ENCODE results near the gene MAGEF1.

Gene MAGEF1

DNA sequence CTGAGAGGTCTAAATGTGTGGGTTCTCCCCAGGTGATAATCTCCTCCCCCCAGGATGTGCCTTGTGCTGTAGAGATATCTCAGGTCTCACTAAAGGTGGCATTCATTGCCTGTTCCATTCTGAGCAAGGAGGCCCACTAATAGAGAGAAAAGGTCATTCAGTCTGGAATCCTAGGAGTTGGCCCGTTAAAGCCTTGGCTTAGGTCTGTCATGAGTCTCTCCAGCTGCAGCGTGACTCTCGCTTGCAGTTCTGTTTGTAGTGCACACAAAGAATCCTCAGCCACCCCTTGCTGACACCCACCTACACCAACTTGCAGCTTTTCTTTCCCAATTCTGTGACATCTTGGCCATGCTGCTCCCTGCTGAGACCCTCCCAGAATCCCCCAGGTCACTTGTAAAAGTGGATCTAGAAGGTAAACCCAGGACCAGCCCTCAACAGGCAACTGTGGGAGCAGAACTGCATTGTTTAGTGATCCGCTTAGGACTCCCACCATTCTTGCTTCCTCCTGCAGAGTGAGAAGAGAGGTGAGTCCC, 17.7 kb downstream of the MAGEF1 start:
- Histone ChIP-seq H3K27ac (peak overlapping the region in 1 of 21 experiments; percentile 14), H3K4me3 (no peak overlapping the region)

DNA sequence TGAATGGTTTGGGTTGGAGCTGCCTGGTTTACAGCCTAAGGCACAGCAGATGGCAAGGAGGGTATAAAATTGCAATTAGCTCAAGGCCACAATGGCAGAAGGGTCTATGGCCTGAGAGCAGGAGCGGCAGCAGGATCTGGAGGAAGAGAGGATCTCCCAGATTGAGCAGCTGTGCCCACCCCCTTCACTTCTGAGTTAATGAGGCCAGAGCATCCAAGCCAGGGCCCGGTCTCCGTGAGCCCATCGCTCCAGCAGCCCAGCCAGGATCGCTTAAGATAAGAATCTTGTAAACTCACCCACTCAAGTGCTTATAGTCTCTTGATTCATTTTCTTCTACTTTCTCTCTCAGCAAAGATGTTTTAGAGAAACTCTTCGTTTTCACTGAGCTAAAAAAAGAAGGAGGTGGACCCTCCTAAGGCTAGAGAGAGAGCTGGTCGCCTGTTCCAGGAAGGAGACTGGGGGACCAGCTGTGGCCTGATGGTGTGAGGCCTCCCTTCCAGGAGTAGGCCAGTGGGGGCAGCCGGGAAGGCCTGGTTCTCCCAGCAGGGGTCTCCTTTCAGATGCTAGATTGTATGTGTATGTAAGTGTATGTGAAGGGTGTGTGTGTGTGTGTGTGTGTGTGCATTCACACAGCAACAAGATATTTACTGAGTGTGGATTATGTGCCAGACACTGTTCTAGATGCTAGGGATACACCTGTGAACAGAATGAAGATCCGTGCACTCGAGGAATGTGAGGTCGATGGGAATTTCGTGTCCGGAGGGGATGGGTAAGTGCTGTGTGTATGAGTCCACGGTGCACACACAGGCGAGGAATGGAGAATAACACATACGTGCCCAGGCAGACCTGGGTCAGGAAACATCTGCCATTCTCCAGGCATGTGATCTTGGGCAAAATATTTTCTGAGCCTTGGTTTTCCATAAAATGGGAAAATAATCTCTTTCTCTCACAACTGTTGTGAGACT, 18.6 kb downstream of the MAGEF1 start:
- H3K4me3 ChIP-seq = no peak overlapping the region
- H3K27ac ChIP-seq = peak overlapping the region in 8 of 21 experiments; percentile 31 to 85 (median 52)

GRCh38 chr3:184691397-184692231, 20.2 kb downstream of the MAGEF1 start:
- Histone ChIP-seq H3K4me3 (no peak overlapping the region), H3K27ac (peak overlapping the region in 16 of 21 experiments; percentile 3 to 85 (median 52))

DNA sequence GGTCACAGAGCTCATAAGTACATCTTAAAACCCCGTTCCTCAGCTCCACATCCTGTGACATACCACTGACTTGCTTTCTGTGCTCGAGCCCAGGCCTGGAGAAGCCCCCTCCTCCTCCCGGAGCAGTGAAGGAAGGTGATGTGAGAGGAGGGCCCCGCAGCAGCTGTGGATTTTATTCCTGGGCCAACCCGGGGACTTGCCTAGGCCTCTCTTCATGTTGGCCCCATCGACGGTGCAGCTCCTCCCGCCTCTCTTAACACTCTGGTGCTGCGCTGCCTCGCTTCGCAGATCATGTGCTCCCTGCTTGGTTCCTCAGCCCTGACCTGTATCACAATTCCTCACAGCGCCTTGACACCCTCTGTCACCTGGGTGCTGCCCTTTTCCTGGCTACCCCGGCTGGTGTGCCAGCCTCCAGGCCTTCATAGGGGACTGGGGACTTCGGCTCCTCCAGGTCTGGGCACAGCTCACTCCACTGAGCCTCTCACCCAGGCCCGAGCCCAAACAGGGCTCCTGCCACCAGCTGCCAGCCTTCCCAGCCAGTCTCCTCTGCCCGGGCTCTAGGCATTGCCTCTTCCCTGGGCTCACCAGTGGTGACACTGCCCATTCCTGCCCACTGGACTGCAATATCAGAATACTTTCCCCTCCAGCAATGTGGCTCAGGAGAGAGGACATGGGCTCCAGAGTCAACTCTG, 21.5 kb downstream of the MAGEF1 start:
- Histone ChIP-seq H3K4me3 (no peak overlapping the region), H3K27ac (peak overlapping the region in 2 of 21 experiments; percentile 82)

- H3K27ac ChIP-seq = peak overlapping the region in 10 of 21 experiments; percentile 3 to 73 (median 36)
- H3K4me3 ChIP-seq = no peak overlapping the region
Measured at GRCh38 chr3:184688882-184689271, 23.0 kb downstream of the MAGEF1 start.

- peak overlapping the region in 11 of 21 experiments; percentile 3 to 73 (median 38) for H3K27ac ChIP-seq
- no peak overlapping the region for H3K4me3 ChIP-seq
Measured at GRCh38 chr3:184688251-184688881, 23.5 kb downstream of the MAGEF1 start.

DNA sequence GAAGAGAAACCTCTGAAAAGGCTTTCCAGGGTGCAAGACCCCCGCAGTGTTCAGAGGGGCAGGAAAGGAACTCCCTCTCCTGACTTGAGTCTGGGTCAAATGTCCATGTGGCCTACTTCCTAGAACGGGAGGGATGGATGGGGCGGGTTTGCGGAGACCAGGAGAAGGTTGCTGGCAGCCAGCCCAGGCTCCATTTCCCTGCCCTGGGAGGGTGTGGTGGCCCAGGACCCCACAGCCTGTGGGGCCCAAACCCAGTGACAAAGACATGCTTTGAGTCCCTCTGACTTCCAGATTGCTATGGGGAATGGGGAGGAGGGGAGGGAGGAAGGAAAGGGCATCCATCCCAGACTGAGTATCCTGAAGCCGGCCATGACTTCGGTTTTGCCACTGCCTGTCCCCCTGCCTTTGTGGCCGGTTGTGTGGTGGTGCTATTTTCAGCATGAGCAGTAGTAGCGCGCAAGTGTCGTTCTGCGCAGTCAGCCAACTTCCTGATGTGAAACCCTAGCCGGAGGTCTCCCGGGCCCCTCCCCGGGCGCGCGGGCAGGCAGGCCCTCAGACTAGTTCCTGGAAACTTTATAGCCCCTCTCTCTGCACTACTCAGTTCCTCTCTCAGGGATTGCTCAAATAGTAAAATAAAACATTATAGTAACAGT, 24.4 kb downstream of the MAGEF1 start:
- peak overlapping the region in 13 of 21 experiments; percentile 4 to 73 (median 33) for H3K27ac ChIP-seq
- no peak overlapping the region for H3K4me3 ChIP-seq

DNA sequence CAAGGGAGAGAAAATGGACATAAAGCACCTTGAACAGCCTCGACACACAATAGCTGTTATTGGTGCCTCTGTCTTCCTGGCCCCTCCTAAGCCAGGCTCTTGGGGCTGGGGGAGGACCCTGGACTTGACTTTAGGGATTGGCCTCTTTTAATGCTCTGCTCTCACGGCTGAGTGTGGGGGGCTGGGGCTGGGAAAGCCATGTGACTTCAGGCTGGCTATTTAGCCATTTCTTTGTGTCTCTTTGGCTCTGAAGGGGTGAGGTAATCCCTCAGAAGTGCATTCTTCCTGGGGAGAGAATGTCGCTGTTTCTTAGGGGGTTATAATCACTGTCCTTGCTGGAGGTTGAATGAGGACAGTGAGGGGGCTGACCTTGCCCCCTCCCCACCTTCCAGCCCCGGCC, 26.2 kb downstream of the MAGEF1 start:
- H3K27ac ChIP-seq = no peak overlapping the region
- H3K4me3 ChIP-seq = no peak overlapping the region

GRCh38 chr3:184685055-184685454, 26.8 kb downstream of the MAGEF1 start:
- H3K27ac ChIP-seq = no peak overlapping the region
- H3K4me3 ChIP-seq = no peak overlapping the region

DNA sequence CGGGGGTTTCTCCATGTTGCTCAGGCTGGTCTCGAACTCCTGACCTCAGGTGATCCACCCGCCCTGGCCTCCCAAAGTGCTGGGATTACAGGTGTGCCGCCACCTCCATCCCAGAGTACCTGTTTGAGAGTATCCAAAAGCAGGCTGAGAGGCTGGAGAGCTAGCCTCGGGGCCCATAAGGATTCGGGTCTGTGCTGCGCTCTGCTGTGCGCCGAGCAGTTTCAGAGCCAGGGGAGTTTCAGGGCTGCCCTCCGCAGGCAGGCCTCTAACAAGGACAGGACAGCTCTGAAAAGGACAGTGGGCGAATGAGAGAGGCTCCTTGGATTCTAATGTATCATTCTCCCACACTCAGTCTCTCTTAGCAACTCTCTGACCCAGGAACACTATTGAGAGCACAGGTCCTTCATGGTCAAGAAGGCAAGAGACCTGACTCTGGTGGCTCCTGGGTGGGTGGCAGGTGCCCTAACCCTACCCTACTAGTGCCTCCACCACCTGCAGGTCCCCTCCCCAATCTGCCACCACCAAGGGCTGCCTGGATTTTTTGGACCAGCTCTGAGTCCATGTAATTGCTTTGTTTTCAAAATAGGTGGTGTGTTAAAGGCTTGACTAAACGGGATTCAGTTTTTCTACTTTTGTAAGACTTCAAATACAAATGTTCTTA, 27.8 kb downstream of the MAGEF1 start:
- Histone ChIP-seq H3K27ac (no peak overlapping the region), H3K4me3 (no peak overlapping the region)

DNA sequence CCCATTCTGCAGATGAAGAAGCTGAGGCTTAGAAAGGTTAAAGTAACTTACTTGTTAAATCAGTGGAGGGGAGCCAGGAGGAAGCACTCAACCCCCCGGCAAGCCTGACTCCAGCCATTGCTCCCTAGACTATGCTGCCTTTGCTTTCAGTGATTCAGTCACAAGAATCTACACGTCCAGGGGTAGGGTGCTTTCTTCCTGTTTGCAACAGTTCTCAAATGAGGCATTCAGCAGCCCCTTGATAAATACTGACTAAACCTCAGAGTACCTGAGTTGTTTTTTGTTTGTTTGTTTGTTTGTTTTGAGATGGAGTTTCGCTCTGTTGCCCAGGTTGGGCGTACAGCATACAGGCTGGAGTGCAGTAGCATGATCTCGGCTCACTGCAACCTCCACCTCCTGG, 28.6 kb downstream of the MAGEF1 start:
- H3K4me3 ChIP-seq = no peak overlapping the region

DNA sequence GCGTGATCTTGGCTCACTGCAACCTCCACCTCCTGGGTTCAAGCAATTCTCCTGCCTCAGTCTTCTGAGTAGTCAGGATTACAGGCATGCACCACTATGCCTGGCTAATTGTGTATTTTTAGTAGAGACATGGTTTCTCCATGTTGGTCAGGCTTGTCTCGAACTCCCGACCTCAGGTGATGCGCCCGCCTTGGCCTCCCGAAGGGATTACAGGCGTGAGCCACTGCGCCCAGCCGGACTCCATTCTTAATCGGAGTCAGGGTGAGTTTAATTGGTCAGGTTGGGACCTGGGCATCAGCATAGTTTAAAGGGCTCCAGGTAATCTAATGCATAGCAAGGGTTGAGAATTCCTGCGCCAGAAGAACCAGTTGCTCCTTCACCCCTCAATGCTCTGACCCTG, 29.2 kb downstream of the MAGEF1 start:
- Histone ChIP-seq H3K4me3 (no peak overlapping the region), H3K27ac (no peak overlapping the region)

More for the DNA sequence above, 28.6 kb downstream of the MAGEF1 start:
- H3K27ac ChIP-seq = no peak overlapping the region

DNA sequence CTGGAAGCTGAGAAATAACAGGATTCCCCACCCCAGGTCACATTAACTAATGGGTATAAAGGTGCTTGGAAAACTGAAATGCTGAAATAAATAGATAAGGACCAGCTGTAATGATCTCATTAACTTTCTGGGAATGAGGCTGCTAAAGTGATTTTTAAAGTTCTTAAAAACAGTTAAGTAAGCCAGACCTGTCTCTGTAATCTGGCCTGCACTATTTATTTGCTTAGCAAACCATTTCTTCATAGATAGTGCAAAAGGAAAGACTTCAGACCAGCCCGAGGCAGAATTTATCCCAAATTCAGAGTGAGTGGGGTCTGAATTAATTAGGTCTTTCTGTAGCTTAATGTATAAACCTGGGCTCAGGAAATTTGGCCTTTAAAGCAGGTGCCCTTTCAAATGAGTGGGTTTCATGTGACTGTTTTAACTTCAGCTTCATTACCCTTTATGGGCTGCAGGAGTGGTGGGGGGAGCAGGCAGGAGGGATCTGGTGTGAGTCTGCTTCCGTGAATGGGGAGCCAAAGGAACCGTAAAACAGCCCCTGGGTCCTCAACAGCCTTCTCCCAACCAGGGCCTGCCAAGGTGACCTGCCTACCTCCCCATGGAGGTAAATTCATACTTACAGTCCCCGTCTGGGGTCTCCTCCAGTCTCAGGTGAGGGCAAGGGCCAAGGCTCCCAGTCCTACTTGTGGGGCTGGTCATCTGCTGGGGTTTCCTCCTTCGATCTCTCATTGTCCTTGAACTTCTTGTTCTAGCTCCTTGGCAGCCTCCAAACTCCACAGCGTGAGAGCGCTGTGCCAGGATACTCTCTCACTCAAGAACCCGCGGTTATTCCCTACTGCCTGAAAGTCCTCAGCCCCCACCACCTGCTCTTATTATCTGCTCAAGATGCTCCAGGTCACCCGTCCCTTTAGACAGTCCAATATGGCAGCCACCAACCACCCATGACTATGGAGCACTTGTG, 31.2 kb downstream of the MAGEF1 start:
- H3K27ac ChIP-seq = no peak overlapping the region
- H3K4me3 ChIP-seq = no peak overlapping the region

DNA sequence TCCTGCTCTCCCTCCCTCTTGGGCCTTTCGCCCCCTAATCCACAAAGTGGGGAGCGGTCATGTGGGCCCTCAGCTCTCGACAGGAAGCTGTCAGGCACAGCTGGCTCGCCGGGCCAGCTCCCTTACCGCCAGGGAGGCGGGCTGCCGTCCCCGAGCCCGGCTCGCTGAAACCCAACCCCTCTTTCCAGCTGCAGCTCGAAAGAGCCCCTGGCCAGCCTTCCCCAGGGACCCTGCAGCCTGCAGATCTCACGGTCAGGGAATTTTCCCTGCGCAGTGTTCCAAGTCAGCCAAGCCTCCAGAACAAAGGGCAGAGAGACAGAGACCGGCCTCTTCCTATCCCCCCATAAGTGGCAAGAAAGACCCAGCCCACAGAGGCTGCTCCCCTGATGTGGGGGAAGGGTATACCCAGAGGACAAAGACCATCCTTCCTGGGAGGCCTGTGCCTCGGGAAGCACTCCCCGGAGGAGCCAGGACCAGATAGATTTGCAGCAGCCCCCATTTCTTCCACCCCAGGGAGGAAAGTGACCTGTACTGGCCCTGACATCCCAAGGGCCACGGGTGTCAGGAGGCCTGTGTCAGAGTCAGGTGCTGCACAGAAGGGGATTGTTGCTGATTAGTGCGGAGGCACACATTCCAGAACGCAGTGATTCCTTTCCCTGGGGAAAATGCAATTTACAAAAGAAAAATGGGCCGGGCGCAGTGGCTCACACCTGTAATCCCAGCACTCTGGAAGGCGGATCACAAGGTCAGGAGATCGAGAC, 32.6 kb downstream of the MAGEF1 start:
- Histone ChIP-seq H3K4me3 (no peak overlapping the region), H3K27ac (no peak overlapping the region)

GRCh38 chr3:184678317-184679055, 33.4 kb downstream of the MAGEF1 start:
- no peak overlapping the region for H3K27ac ChIP-seq
- no peak overlapping the region for H3K4me3 ChIP-seq

All from skin epidermis (tissue), 12 donors.